Measurements from ENCODE around the gene ACTN3.
A peak's percentile ranks its signal among the peaks of the same experiment; 100 is the strongest.

Gene ACTN3

GRCh38 chr11:66545701-66546367, 869 bp upstream of the ACTN3 start, which contains the start of gene ZDHHC24:
ZDHHC24 (minus strand) TSS chr11:66546048; CDS start chr11:66546003, 45 bp downstream.
- DNase-seq (ENCODE audit: low read depth) = peak; percentile 64

GRCh38 chr11:66546966-66547661, 411 bp downstream of the ACTN3 start:
- DNase-seq (ENCODE audit: low read depth) = no peak

- no peak for DNase-seq (ENCODE audit: low read depth)
Measured at GRCh38 chr11:66547662-66548009, 933 bp downstream of the ACTN3 start.

- no peak for DNase-seq (ENCODE audit: low read depth)
Measured at GRCh38 chr11:66548041-66548440, 1.3 kb downstream of the ACTN3 start.

- no peak for DNase-seq (ENCODE audit: low read depth)
Measured at GRCh38 chr11:66548774-66549630, 2.3 kb downstream of the ACTN3 start.

- DNase-seq (ENCODE audit: low read depth) = no peak
Measured at GRCh38 chr11:66549696-66550095, 3.0 kb downstream of the ACTN3 start.

GRCh38 chr11:66550887-66551286, 4.2 kb downstream of the ACTN3 start:
- DNase-seq (ENCODE audit: low read depth) = no peak

GRCh38 chr11:66554602-66555001, 7.9 kb downstream of the ACTN3 start:
- DNase-seq (ENCODE audit: low read depth) = no peak

- DNase-seq (ENCODE audit: low read depth) = no peak
Measured at GRCh38 chr11:66555416-66555815, 8.7 kb downstream of the ACTN3 start.

- no peak for DNase-seq (ENCODE audit: low read depth)
Measured at GRCh38 chr11:66556086-66556485, 9.4 kb downstream of the ACTN3 start.

GRCh38 chr11:66557733-66558326, 11.1 kb downstream of the ACTN3 start:
- no peak for DNase-seq (ENCODE audit: low read depth)

- peak; percentile 41 for DNase-seq (ENCODE audit: low read depth)
Measured at GRCh38 chr11:66559142-66559865, 12.6 kb downstream of the ACTN3 start.

GRCh38 chr11:66559866-66560676, 13.4 kb downstream of the ACTN3 start:
- DNase-seq (ENCODE audit: low read depth) = no peak

GRCh38 chr11:66561178-66561974, 14.7 kb downstream of the ACTN3 start:
- no peak for DNase-seq (ENCODE audit: low read depth)

GRCh38 chr11:66561975-66562248, 15.2 kb downstream of the ACTN3 start:
- DNase-seq (ENCODE audit: low read depth) = no peak

- no peak for DNase-seq (ENCODE audit: low read depth)
Measured at GRCh38 chr11:66562275-66562674, 15.6 kb downstream of the ACTN3 start.

- no peak for DNase-seq (ENCODE audit: low read depth)
Measured at GRCh38 chr11:66562907-66563583, 16.3 kb downstream of the ACTN3 start.

- no peak for DNase-seq (ENCODE audit: low read depth)
Measured at GRCh38 chr11:66563832-66564231, 17.1 kb downstream of the ACTN3 start.

- DNase-seq (ENCODE audit: low read depth) = no peak
Measured at GRCh38 chr11:66564538-66564937, 17.8 kb downstream of the ACTN3 start.

- no peak for DNase-seq (ENCODE audit: low read depth)
Measured at GRCh38 chr11:66564984-66565383, 18.3 kb downstream of the ACTN3 start.
